Astrocyte (in vitro differentiated cells and primary cell): ENCODE results near the gene EVA1B. TPM values are rescaled to one million over a fixed set of nuclear protein-coding genes. Genes with fewer than 3 reads are reported as not detected.

Experiments used
- DNase-seq: peaks from one replicate; pipeline ENCODE4 v3.0.0-alpha.2; 2010; ENCODE audit warnings: low read depth
- FAIRE-seq: peaks from 2 replicates; lab custom pipeline; 2011; peaks lifted over from hg19 to GRCh38; lab: Jason Lieb, UNC
- H2AFZ ChIP-seq: 2 replicates; pipeline ENCODE4 v1.6.0; 2012; ENCODE audit warnings: low read depth, low read length, inconsistent platforms
- H3K27ac ChIP-seq: 2 replicates; pipeline ENCODE4 v1.5.1; 2011; ENCODE audit warnings: low read depth, low read length, inconsistent platforms
- H3K27me3 ChIP-seq: 2 replicates; pipeline ENCODE4 v1.6.0; 2011; ENCODE audit warnings: low read length, inconsistent platforms; ENCODE audit not compliant: insufficient read depth
- H3K36me3 ChIP-seq: 2 replicates; pipeline ENCODE4 v1.5.1; 2011; ENCODE audit warnings: low read length, inconsistent platforms; ENCODE audit not compliant: insufficient read depth
- H3K4me1 ChIP-seq: 2 replicates; pipeline ENCODE4 v1.5.1; 2011; ENCODE audit warnings: low read length, inconsistent platforms; ENCODE audit not compliant: insufficient read depth
- H3K4me2 ChIP-seq: 2 replicates; pipeline ENCODE4 v1.6.0; 2012; ENCODE audit warnings: low read length, inconsistent platforms
- H3K4me3 ChIP-seq: 2 replicates; pipeline ENCODE4 v1.5.1; 2011; ENCODE audit warnings: low read depth, mild to moderate bottlenecking, low read length, inconsistent platforms; ENCODE audit not compliant: insufficient read depth
- H3K79me2 ChIP-seq: 2 replicates; pipeline ENCODE4 v1.6.0; 2012; ENCODE audit warnings: mild to moderate bottlenecking, low read length, inconsistent platforms; ENCODE audit not compliant: insufficient read depth
- H3K9ac ChIP-seq: 2 replicates; pipeline ENCODE4 v1.6.0; 2012; ENCODE audit warnings: mild to moderate bottlenecking, low read length, inconsistent platforms
- H3K9me3 ChIP-seq: 2 replicates; pipeline ENCODE4 v1.5.1; 2012; ENCODE audit warnings: low read depth, mild to moderate bottlenecking, low read length, inconsistent platforms; ENCODE audit not compliant: insufficient read depth
- H4K20me1 ChIP-seq: 2 replicates; pipeline ENCODE4 v1.6.0; 2012; ENCODE audit warnings: low read length, inconsistent platforms; ENCODE audit not compliant: insufficient read depth
- H3K27ac Mint-ChIP-seq: one replicate; pipeline ENCODE4 v1.8.0; 2021; ENCODE audit warnings: mild to moderate bottlenecking, mixed read lengths; ENCODE audit not compliant: unreplicated experiment
- H3K27me3 Mint-ChIP-seq: one replicate; pipeline ENCODE4 v1.8.0; 2021; ENCODE audit warnings: low read depth, mixed read lengths; ENCODE audit not compliant: unreplicated experiment
- H3K36me3 Mint-ChIP-seq: one replicate; pipeline ENCODE4 v1.8.0; 2021; ENCODE audit warnings: low read depth, mixed read lengths; ENCODE audit not compliant: unreplicated experiment
- H3K4me1 Mint-ChIP-seq: one replicate; pipeline ENCODE4 v1.8.0; 2021; ENCODE audit warnings: low read depth, mixed read lengths; ENCODE audit not compliant: unreplicated experiment
- H3K4me3 Mint-ChIP-seq: one replicate; pipeline ENCODE4 v1.8.0; 2021; ENCODE audit warnings: mild to moderate bottlenecking, moderate library complexity, mixed read lengths; ENCODE audit not compliant: unreplicated experiment
- H3K9me3 Mint-ChIP-seq: one replicate; pipeline ENCODE4 v1.8.0; 2021; ENCODE audit warnings: mild to moderate bottlenecking, mixed read lengths; ENCODE audit not compliant: unreplicated experiment
- EZH2 ChIP-seq: IDR thresholded peaks from 2 replicates; pipeline ENCODE4 v1.6.1; 2012; ENCODE audit warnings: mild to moderate bottlenecking, low read length, inconsistent platforms; ENCODE audit not compliant: insufficient read depth
- total RNA-seq: library from RNA; stranded (reverse); gene quantifications from 2 replicates; pipeline ENCODE4 v1.2.1, GENCODE V29; 2021
- TF ChIP-seq, protein P1 (sequence below): IDR thresholded peaks from 2 replicates; pipeline ENCODE4 v1.5.1; 2011; ENCODE audit warnings: low read depth, mild to moderate bottlenecking, inconsistent platforms, low read length, moderate library complexity; ENCODE audit not compliant: insufficient read depth

Gene EVA1B
- total RNA-seq, 1 donor from 2014 or later, result 57.3 TPM

DNA sequence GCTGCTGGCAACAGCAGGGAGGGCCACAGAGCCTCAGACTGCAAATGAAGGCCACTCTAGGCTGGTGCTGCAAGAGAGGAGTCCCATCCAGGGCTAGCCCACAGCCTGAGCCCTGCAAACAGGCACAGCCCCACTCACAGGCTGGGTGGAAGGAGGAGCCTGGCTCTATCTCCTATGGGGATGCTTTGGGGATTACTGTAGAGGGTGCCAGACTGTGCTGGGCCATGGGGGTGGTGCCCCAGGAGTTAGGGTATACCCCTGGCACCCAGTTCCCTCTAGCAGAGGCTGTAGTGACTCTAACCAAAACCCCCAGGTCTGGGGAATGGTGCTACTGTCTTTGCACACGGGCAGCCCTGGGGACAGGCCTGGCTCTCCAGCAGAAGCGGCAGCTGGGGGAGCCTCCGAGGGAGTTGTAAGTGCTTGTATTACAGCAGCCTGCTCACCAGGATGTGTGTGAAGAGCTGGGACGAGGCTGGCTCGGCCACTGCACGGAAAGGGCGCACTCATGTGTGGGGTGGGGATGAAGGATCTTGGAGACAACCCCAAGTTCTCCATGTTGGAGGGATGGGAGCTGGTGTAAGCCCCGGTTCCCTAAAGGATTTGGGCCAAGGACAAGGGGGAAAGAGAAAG lies 23.4 kb upstream of the EVA1B start:
- no peaks in the 10 kb centered on the region for H3K79me2 ChIP-seq

DNA sequence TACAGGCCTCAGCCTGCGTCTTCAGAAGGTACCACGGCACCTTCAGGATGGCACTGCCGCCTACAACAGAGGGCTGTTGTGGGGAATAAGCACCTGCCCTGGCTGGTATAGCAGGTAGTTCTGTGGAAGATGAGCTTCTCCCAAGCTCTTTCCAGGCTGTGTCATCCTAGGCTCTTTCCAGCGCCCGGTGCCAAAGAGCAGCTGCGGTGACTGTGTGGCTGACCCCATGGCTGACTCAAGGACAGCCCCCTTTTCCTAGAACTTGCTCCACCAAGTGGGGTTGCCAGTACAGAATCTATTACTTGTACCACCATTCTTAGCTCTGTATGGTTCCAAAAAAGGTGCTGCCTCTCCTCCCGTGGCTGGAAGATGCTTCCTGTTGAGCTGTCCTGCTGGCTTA lies 21.9 kb upstream of the EVA1B start:
- no peaks in the 10 kb centered on the region for H3K9me3 Mint-ChIP-seq
- peaks cover 19% of the 10 kb centered on the region for H3K4me1 Mint-ChIP-seq
- Histone ChIP-seq H3K4me3 (no peak overlapping the region), H3K4me1 (peaks cover 25% of the 10 kb centered on the region), H3K9ac (no peak overlapping the region), H2AFZ (no peak overlapping the region), H3K79me2 (no peaks in the 10 kb centered on the region), H3K9me3 (no peaks in the 10 kb centered on the region), H3K4me2 (no peak overlapping the region), H3K36me3 (peaks cover 17% of the 10 kb centered on the region), H3K27me3 (no peaks in the 10 kb centered on the region), H3K27ac (no peak overlapping the region), H4K20me1 (no peaks in the 10 kb centered on the region)
- no peaks in the 10 kb centered on the region for H3K27me3 Mint-ChIP-seq
- no peak for FAIRE-seq
- H3K36me3 Mint-ChIP-seq, result peaks cover 30% of the 10 kb centered on the region
- no peak for DNase-seq
- no peak overlapping the region for H3K27ac Mint-ChIP-seq
- H3K4me3 Mint-ChIP-seq, result no peak overlapping the region
- TF ChIP-seq, protein P1, sequence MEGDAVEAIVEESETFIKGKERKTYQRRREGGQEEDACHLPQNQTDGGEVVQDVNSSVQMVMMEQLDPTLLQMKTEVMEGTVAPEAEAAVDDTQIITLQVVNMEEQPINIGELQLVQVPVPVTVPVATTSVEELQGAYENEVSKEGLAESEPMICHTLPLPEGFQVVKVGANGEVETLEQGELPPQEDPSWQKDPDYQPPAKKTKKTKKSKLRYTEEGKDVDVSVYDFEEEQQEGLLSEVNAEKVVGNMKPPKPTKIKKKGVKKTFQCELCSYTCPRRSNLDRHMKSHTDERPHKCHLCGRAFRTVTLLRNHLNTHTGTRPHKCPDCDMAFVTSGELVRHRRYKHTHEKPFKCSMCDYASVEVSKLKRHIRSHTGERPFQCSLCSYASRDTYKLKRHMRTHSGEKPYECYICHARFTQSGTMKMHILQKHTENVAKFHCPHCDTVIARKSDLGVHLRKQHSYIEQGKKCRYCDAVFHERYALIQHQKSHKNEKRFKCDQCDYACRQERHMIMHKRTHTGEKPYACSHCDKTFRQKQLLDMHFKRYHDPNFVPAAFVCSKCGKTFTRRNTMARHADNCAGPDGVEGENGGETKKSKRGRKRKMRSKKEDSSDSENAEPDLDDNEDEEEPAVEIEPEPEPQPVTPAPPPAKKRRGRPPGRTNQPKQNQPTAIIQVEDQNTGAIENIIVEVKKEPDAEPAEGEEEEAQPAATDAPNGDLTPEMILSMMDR, result no peak
- no peak for TF ChIP-seq EZH2

More for the DNA sequence above, 23.4 kb upstream of the EVA1B start:
- H3K4me1 Mint-ChIP-seq, result peaks cover 34% of the 10 kb centered on the region
- Histone ChIP-seq H3K27ac (no peak overlapping the region), H3K9ac (no peak overlapping the region), H3K4me1 (peaks cover 40% of the 10 kb centered on the region), H3K4me3 (no peak overlapping the region), H4K20me1 (no peaks in the 10 kb centered on the region), H2AFZ (no peak overlapping the region), H3K9me3 (no peaks in the 10 kb centered on the region), H3K36me3 (peaks cover 17% of the 10 kb centered on the region), H3K4me2 (no peak overlapping the region), H3K27me3 (no peaks in the 10 kb centered on the region)
- DNase-seq, result no peak
- H3K27me3 Mint-ChIP-seq, result no peaks in the 10 kb centered on the region
- H3K36me3 Mint-ChIP-seq, result peaks cover 31% of the 10 kb centered on the region
- H3K27ac Mint-ChIP-seq, result peak overlapping the region; percentile 12
- no peaks in the 10 kb centered on the region for H3K9me3 Mint-ChIP-seq
- no peak overlapping the region for H3K4me3 Mint-ChIP-seq
- FAIRE-seq, result no peak
- TF ChIP-seq, protein P1, result no peak
- TF ChIP-seq EZH2, result no peak

DNA sequence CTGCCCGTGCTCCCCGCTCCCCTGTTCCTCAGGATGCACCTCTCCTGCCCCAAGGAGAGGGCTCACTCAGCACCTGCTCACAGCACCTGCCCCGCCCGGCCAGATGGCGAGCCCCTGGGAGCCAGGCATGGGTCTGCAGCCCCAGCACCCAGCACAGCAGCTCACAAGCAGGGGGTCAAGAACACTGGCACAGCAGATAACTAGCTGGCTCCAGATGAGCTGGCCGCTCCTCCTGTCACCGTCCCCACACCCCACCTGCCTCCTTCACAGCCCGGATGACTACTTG lies 20.9 kb upstream of the EVA1B start:
- H3K27me3 Mint-ChIP-seq, result no peaks in the 10 kb centered on the region
- Histone ChIP-seq H2AFZ (no peak overlapping the region), H3K4me1 (peaks cover 14% of the 10 kb centered on the region), H3K27ac (no peak overlapping the region), H3K4me2 (no peak overlapping the region), H4K20me1 (no peaks in the 10 kb centered on the region), H3K79me2 (no peaks in the 10 kb centered on the region), H3K27me3 (no peaks in the 10 kb centered on the region), H3K9me3 (no peaks in the 10 kb centered on the region), H3K9ac (no peak overlapping the region), H3K4me3 (no peak overlapping the region), H3K36me3 (peaks cover 17% of the 10 kb centered on the region)
- H3K36me3 Mint-ChIP-seq, result peaks cover 31% of the 10 kb centered on the region
- H3K4me1 Mint-ChIP-seq, result peaks cover 16% of the 10 kb centered on the region
- TF ChIP-seq EZH2, result no peak
- TF ChIP-seq, protein P1, result no peak
- FAIRE-seq (no peak), DNase-seq (no peak)
- no peak overlapping the region for H3K27ac Mint-ChIP-seq
- no peaks in the 10 kb centered on the region for H3K9me3 Mint-ChIP-seq
- H3K4me3 Mint-ChIP-seq, result no peak overlapping the region
